HK-2 (cell line): Measurements from ENCODE around the gene CAMK1D.

Experiments
- DNase-seq: peaks from one replicate; pipeline ENCODE4 v3.0.0-alpha.2; 2018; ENCODE audit not compliant: unreplicated experiment

The CAMK1D gene

GRCh38 chr10:12629767-12630165 lies 280.4 kb downstream of the CAMK1D start:
- DNase-seq: no peak

- DNase-seq: no peak
These were observed 281.9 kb downstream of the CAMK1D start for GRCh38 chr10:12631216-12631615.

GRCh38 chr10:12631787-12632562 lies 282.6 kb downstream of the CAMK1D start:
- DNase-seq: no peak

- no peak for DNase-seq
These were observed 284.7 kb downstream of the CAMK1D start for GRCh38 chr10:12633776-12634620.

GRCh38 chr10:12634621-12634931 lies 285.2 kb downstream of the CAMK1D start:
- DNase-seq: no peak

GRCh38 chr10:12635127-12635541 lies 285.8 kb downstream of the CAMK1D start:
- DNase-seq: no peak

GRCh38 chr10:12636571-12636970 lies 287.2 kb downstream of the CAMK1D start:
- DNase-seq: no peak

- DNase-seq: no peak
These were observed 288.3 kb downstream of the CAMK1D start for GRCh38 chr10:12637649-12638048.

- DNase-seq: no peak
These were observed 288.8 kb downstream of the CAMK1D start for GRCh38 chr10:12638103-12638502.

- no peak for DNase-seq
These were observed 289.4 kb downstream of the CAMK1D start for GRCh38 chr10:12638781-12639180.

- DNase-seq: no peak
These were observed 290.9 kb downstream of the CAMK1D start for GRCh38 chr10:12639996-12640944.

GRCh38 chr10:12642036-12642435 lies 292.7 kb downstream of the CAMK1D start:
- no peak for DNase-seq

- DNase-seq: no peak
These were observed 293.9 kb downstream of the CAMK1D start for GRCh38 chr10:12643279-12643678.

GRCh38 chr10:12644380-12645144 lies 295.2 kb downstream of the CAMK1D start:
- DNase-seq: no peak

GRCh38 chr10:12645449-12645848 lies 296.1 kb downstream of the CAMK1D start:
- DNase-seq: no peak

GRCh38 chr10:12649012-12649584 lies 299.8 kb downstream of the CAMK1D start:
- no peak for DNase-seq

- no peak for DNase-seq
These were observed 300.8 kb downstream of the CAMK1D start for GRCh38 chr10:12650122-12650521.

GRCh38 chr10:12650538-12651298 lies 301.4 kb downstream of the CAMK1D start:
- no peak for DNase-seq

GRCh38 chr10:12655940-12656339 lies 306.6 kb downstream of the CAMK1D start:
- DNase-seq: no peak

GRCh38 chr10:12656518-12657142 lies 307.3 kb downstream of the CAMK1D start:
- no peak for DNase-seq
